HepG2 (cell line): Measurements from ENCODE around the gene AMIGO1. TPM values are rescaled to one million over a fixed set of nuclear protein-coding genes. Genes with fewer than 3 reads are reported as not detected.
A peak's percentile ranks its signal among the peaks of the same experiment; 100 is the strongest.

ENCODE experiments used
- ATAC-seq: fragments of 200-7000 bp; cut with Tn5 transposase; 3 replicates; pipeline ENCODE4 v1.9.1; 2020; ENCODE audit warnings: mild to moderate bottlenecking, moderate library complexity
- BruUV-seq: library from RNA; stranded (reverse); fragments of 400-500 nt; replicated peaks from 2 replicates; lab custom pipeline; 2021; lab: Mats Ljungman, UMichigan
- CTCF ChIA-PET: fragments of 300-600 bp; formaldehyde crosslinking; extraction: SDS; loops from one replicate; lab custom pipeline; 2021; ENCODE audit warnings: low total read pairs, inconsistent platforms, low intra/inter-chr PET ratio; lab: Yijun Ruan, JAX
- POLR2A ChIA-PET: fragments of 350-600 bp; sonication (Branson Sonifier 250); formaldehyde crosslinking; loops from one replicate; lab custom pipeline; 2020; ENCODE audit warnings: antibody characterized with exemption, inconsistent platforms; lab: Yijun Ruan, JAX
- DNase-seq: peaks from one replicate; pipeline ENCODE4 v3.0.0-alpha.2; 2015; ENCODE audit warnings: low spot score
- FAIRE-seq: peaks from 3 replicates; lab custom pipeline; 2011; peaks lifted over from hg19 to GRCh38; lab: Jason Lieb, UNC
- H2AFZ ChIP-seq: one replicate; pipeline ENCODE4 v1.6.1; 2011; ENCODE audit warnings: low read length, inconsistent platforms
- H3K27ac ChIP-seq: fragments of 300-600 bp; 3 replicates; pipeline ENCODE4 v1.8.0; 2011; ENCODE audit warnings: mixed run types, mild to moderate bottlenecking, mixed read lengths, low read length, inconsistent platforms; ENCODE audit not compliant: insufficient read depth; ENCODE audit errors: extremely low read length
- H3K27me3 ChIP-seq, 2 experiments: fragments of 200-600 bp in 1 of 2; 2 replicates in 1 of 2; 3 replicates in 1 of 2; pipeline versions ENCODE4 v1.6.0 to v1.8.0; 2011; ENCODE audit warnings: low read length in 2 of 2, mild to moderate bottlenecking in 2 of 2, moderate library complexity in 2 of 2, inconsistent platforms in 1 of 2; ENCODE audit not compliant: insufficient read depth in 2 of 2, control insufficient read depth in 1 of 2
- H3K36me3 ChIP-seq, 2 experiments: fragments of 200-600 bp in 1 of 2; replicated peaks in 1 of 2; 2 replicates in 1 of 2; 3 replicates in 1 of 2; pipeline versions ENCODE4 v1.5.1 to v1.8.0; 2011; ENCODE audit warnings: low read length in 2 of 2, inconsistent platforms in 1 of 2; ENCODE audit not compliant: insufficient read depth in 2 of 2, control insufficient read depth in 1 of 2
- H3K4me1 ChIP-seq: 2 replicates; pipeline ENCODE4 v1.5.1; 2012; ENCODE audit warnings: low read length, inconsistent platforms; ENCODE audit not compliant: insufficient read depth
- H3K4me2 ChIP-seq: 2 replicates; pipeline ENCODE4 v1.6.0; 2011; ENCODE audit warnings: low read depth, low read length, inconsistent platforms
- H3K4me3 ChIP-seq, 3 experiments: fragments of 200-600 bp in 1 of 3; sonication (generic), shearing (Covaris generic) in 1 of 3; replicated peaks in 1 of 3; 2 replicates each; pipeline ENCODE4 v1.5.1; 2011 to 2016; ENCODE audit warnings: low read length in 3 of 3, inconsistent platforms in 2 of 3, low read depth in 2 of 3, mild to moderate bottlenecking in 2 of 3, control low read depth in 1 of 3, mixed read lengths in 1 of 3; ENCODE audit not compliant: insufficient read depth in 1 of 3
- H3K79me2 ChIP-seq: one replicate; pipeline ENCODE4 v1.6.1; 2011; ENCODE audit warnings: low read length, inconsistent platforms; ENCODE audit not compliant: insufficient read depth
- H3K9ac ChIP-seq: 2 replicates; pipeline ENCODE4 v1.6.0; 2011; ENCODE audit warnings: mild to moderate bottlenecking, low read depth, low read length, inconsistent platforms; ENCODE audit not compliant: insufficient read depth
- H3K9me3 ChIP-seq: 2 replicates; pipeline ENCODE4 v1.5.1; 2012; ENCODE audit warnings: mild to moderate bottlenecking, low read length
- H4K20me1 ChIP-seq: 2 replicates; pipeline ENCODE4 v1.6.0; 2011; ENCODE audit warnings: inconsistent platforms, mild to moderate bottlenecking, low read length, moderate library complexity; ENCODE audit not compliant: insufficient read depth
- CEBPB ChIP-seq: IDR thresholded peaks from 2 replicates; pipeline ENCODE4 v1.6.1; 2011; ENCODE audit warnings: low read depth, low read length, improper control_type of control experiment, borderline replicate concordance
- DR1 ChIP-seq: sonication (generic); formaldehyde crosslinking; IDR thresholded peaks from 2 replicates; pipeline ENCODE4 v1.8.0; 2021; ENCODE audit warnings: mild to moderate bottlenecking, missing genetic modification reagents, inconsistent platforms
- ZNF501 ChIP-seq: sonication (generic); formaldehyde crosslinking; IDR thresholded peaks from 2 replicates; pipeline ENCODE4 v1.5.1; 2020; ENCODE audit warnings: mild to moderate bottlenecking, moderate library complexity, missing genetic modification reagents
- WGBS: methylation state at CpG from one replicate; pipeline ENCODE4 v1.1.6; 2017; ENCODE audit warnings: low lambda C conversion rate; 5-methylcytosine and 5-hydroxymethylcytosine counted together
- in situ Hi-C: cut with HindIII; loops from 2 replicates; pipeline ENCODE4 v1.10.0; 2017; ENCODE audit warnings: low pct_unique_long_range_greater_than_20kb; ENCODE audit not compliant: extremely low pct_ligation_motif_present
- intact Hi-C: fragments of 100-400 bp; cut with micrococcal nuclease; formaldehyde crosslinking; loops from one replicate; pipeline ENCODE4 v1.10.0; 2022; ENCODE audit not compliant: unreplicated experiment
- polyA plus RNA-seq, 8 experiments: library from polyadenylated mRNA; depleted of rRNA in 3 of 8; stranded (reverse) in 7 of 8; unstranded in 1 of 8; fragments of >200 nt; fragmentation: Illumina TruSeq in 4 of 8; extraction: Trizol in 4 of 8; gene quantifications; 2 replicates each; pipeline versions ENCODE4 v1.2.1 to v1.2.3, GENCODE V29; 2011 to 2016; ENCODE audit warnings: low read depth in 4 of 8, missing spikeins in 1 of 8, mixed read lengths in 1 of 8; ENCODE audit not compliant: insufficient read depth in 1 of 8
- total RNA-seq, 5 experiments: library from RNA; depleted of rRNA; stranded (reverse); fragments of >200 nt; fragmentation: Illumina TruSeq; extraction: Trizol; gene quantifications; 2 replicates each; pipeline ENCODE4 v1.2.3, GENCODE V29; 2016; ENCODE audit warnings: low read depth in 1 of 5
- TF ChIP-seq, protein P1 (sequence below): sonication (generic); formaldehyde crosslinking; IDR thresholded peaks from 2 replicates; pipeline ENCODE4 v1.5.0; 2020; ENCODE audit warnings: missing genetic modification reagents

The AMIGO1 gene
- total and polyA plus RNA-seq, 2 of the 13 experiments (the other 11 are each of a cell fraction or from before 2014, with no cell fraction given) = 0.40 to 1.3 TPM

DNA sequence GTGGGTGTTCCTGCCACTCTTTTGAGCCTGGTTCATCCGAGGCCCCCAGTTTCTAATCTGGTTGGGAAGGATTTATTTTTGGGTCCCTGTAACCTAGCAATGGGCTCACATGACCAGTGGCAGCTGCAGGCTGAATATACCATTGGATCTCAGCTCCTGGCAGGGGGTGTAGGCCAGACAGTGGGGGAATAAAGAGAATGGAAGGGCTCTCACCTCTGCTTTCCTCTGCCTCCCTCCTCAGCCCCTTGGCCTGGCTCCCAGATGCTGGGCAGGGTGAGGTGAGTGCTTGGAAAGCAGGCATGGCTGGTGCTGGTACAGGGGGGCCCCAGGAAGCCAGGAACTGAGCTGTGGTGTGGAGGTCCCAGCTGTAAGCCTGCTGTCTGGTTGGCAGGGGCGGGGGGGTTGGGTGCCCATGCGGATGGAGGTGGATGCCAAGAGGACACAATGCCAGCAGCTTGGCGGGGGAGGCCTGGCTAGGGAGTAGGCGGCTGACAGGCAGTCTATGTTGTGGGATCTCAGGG lies 26.5 kb upstream of the AMIGO1 start:
- in situ Hi-C loops = loop anchor here (10.0 kb wide), 1 partner anchor 271 kb away; no protein-coding TSS in a partner anchor
- POLR2A ChIA-PET = no interaction called here

DNA sequence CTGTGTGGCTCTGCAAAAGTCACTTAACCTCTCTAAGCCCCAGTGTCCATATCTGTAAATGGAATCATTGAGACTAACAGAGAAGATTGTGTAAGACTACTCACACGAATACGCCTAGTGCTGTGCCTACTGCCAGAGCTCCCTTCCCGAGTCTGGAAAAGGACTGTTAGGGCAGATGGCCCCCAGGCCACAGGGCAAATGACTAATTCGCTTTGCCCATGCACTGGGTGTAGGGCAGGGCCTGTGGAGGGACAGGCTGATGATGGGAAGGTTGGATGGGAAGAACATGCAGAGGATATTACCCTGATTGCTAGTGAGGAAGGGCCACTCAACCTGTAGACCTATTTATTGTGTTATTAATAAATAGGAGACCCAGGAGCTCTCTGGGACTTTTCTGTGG lies 26.0 kb upstream of the AMIGO1 start:
- H3K27ac ChIP-seq = no peak overlapping the region
- no peak overlapping the region for H3K9ac ChIP-seq
- no peaks in the 10 kb centered on the region for H3K9me3 ChIP-seq
- 3% methylated on average over 4 of the region's 4 CpGs for WGBS
- H3K4me3 ChIP-seq = no peak overlapping the region
- intact Hi-C loops = no loop called here
- DNase-seq = no peak
- no peaks in the 10 kb centered on the region for H3K79me2 ChIP-seq
- no peak overlapping the region for H2AFZ ChIP-seq
- ChIA-PET CTCF (no interaction called here), POLR2A (interaction anchor here (1.3 kb wide), 1 partner anchor 13 kb away, joined by 4 read pairs; the partner anchor contains the start of gene GNAI3)
- no peaks in the 10 kb centered on the region for H4K20me1 ChIP-seq
- BruUV-seq = no TSS peak
- in situ Hi-C loops = loop anchor here (10.0 kb wide), 1 partner anchor 271 kb away; no protein-coding TSS in a partner anchor
- no peak overlapping the region for H3K4me2 ChIP-seq
- peaks cover 5 to 29% of the 10 kb centered on the region in 2 experiments; a peak in 4 of 5 replicates for H3K27me3 ChIP-seq
- peak; percentile 29; the same call in 1 of the 2 replicates for TF ChIP-seq CEBPB
- no peak for TF ChIP-seq ZNF501 (CRISPR knock-in tag)
- H3K4me1 ChIP-seq = peaks cover 24% of the 10 kb centered on the region; the same call in 1 of the 2 replicates
- H3K36me3 ChIP-seq = no peaks in the 10 kb centered on the region
- no peak for ATAC-seq
- FAIRE-seq = no peak

More for the DNA sequence above, 26.5 kb upstream of the AMIGO1 start:
- Histone ChIP-seq H3K4me2 (no peak overlapping the region), H3K27ac (no peak overlapping the region), H3K9ac (no peak overlapping the region), H3K27me3 (peaks cover 4 to 24% of the 10 kb centered on the region in 2 experiments; a peak in 3 of 5 replicates), H3K4me1 (peaks cover 24% of the 10 kb centered on the region; the same call in 1 of the 2 replicates), H3K79me2 (no peaks in the 10 kb centered on the region), H3K9me3 (no peaks in the 10 kb centered on the region), H2AFZ (no peak overlapping the region), H4K20me1 (no peaks in the 10 kb centered on the region), H3K4me3 (no peak overlapping the region), H3K36me3 (no peaks in the 10 kb centered on the region)
- CTCF ChIA-PET = no interaction called here
- no peak for FAIRE-seq
- 53% methylated on average over 5 of the region's 5 CpGs for WGBS
- no peak for ATAC-seq
- no TSS peak for BruUV-seq
- DNase-seq = no peak
- intact Hi-C loops = no loop called here
- TF ChIP-seq, protein P1, sequence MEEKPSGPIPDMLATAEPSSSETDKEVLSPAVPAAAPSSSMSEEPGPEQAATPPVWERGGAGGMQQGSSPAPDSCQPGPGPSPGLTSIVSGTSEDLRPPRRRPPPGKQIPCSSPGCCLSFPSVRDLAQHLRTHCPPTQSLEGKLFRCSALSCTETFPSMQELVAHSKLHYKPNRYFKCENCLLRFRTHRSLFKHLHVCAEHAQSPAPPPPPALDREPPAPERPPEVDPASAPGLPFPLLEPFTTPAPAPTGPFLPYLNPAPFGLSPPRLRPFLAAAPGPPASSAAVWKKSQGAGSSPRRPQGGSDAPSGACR (CRISPR knock-in tag) = no peak
- TF ChIP-seq DR1 (CRISPR knock-in tag) = no peak
